Brain microvascular endothelial cell (primary cell): ENCODE data around the gene CHN2.

Experiments
- DNase-seq: peaks from one replicate; pipeline ENCODE4 v3.0.0-alpha.2; 2020
- H3K27ac ChIP-seq: fragments of 250-450 bp; sonication (Bioruptor Pico); 2 replicates; pipeline ENCODE4 v1.5.1; 2020; ENCODE audit warnings: mild to moderate bottlenecking, moderate library complexity
- H3K27me3 ChIP-seq: fragments of 250-450 bp; sonication (Bioruptor Pico); replicated peaks from 2 replicates; pipeline ENCODE4 v1.5.1; 2020; ENCODE audit warnings: mild to moderate bottlenecking
- H3K36me3 ChIP-seq: fragments of 250-450 bp; sonication (Bioruptor Pico); replicated peaks from 2 replicates; pipeline ENCODE4 v1.5.1; 2020; ENCODE audit warnings: mild to moderate bottlenecking
- H3K4me3 ChIP-seq: 2 replicates; pipeline ENCODE4 v1.5.1; 2011; ENCODE audit warnings: low read depth, mild to moderate bottlenecking, control low read depth, low read length, moderate library complexity
- in situ Hi-C: cut with HindIII; loops from 2 replicates; pipeline ENCODE4 v1.10.0; 2017; ENCODE audit warnings: low sequenced_read_pairs, low pct_ligation_motif_present
- TF ChIP-seq, protein P1 (sequence below): IDR thresholded peaks from 2 replicates; pipeline ENCODE4 v1.5.1; 2011; ENCODE audit warnings: low read depth, mild to moderate bottlenecking, moderate library complexity, low read length, control low read depth, inconsistent platforms; ENCODE audit errors: missing control alignments

The CHN2 gene

DNA sequence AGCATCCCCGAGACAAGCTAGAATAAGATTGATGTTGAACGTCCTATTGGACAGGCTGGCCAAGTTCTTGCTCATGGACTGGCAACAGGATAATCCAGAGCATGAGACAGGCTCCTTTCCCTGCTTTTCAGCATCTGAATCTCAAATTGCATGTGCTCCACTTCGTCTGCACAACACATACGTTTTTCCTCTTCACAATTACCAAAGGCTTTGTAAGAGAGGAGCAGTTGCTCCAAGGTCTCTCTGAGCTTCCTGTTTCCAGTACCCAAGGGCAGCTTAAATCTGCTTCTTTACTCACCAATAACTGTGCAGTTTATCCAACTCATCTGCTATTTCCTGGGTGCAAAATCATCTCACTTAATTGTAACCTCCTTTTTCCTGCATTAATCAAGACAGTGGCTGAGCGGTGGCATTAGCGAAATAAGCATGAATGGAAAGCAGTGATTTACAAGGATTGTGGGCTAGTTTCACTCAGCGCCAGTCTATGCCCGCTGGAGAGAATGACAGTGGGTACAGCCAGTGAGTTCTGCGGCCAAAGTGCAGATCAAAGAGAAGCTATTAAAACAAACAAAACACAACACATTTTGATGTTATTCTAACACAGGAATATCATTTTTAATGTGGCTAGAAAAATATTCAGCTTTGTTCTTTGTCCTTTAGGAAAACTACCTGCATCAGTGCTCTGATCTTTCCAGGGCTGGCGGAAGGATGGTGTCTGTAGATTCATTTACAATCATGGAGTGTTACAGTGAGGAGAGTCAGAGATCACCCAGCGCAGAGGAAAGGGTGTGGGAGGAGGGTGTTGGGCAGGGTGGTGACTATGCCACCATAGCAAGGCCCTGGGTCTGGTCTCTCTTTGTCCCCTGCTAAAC, 79.8 kb downstream of the CHN2 start:
- TF ChIP-seq, protein P1, sequence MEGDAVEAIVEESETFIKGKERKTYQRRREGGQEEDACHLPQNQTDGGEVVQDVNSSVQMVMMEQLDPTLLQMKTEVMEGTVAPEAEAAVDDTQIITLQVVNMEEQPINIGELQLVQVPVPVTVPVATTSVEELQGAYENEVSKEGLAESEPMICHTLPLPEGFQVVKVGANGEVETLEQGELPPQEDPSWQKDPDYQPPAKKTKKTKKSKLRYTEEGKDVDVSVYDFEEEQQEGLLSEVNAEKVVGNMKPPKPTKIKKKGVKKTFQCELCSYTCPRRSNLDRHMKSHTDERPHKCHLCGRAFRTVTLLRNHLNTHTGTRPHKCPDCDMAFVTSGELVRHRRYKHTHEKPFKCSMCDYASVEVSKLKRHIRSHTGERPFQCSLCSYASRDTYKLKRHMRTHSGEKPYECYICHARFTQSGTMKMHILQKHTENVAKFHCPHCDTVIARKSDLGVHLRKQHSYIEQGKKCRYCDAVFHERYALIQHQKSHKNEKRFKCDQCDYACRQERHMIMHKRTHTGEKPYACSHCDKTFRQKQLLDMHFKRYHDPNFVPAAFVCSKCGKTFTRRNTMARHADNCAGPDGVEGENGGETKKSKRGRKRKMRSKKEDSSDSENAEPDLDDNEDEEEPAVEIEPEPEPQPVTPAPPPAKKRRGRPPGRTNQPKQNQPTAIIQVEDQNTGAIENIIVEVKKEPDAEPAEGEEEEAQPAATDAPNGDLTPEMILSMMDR: no peak
- no peak for DNase-seq
- Histone ChIP-seq H3K27me3 (peaks cover 12% of the 10 kb centered on the region), H3K27ac (no peak overlapping the region), H3K36me3 (no peaks in the 10 kb centered on the region), H3K4me3 (no peak overlapping the region)
- in situ Hi-C loops: no loop called here

DNA sequence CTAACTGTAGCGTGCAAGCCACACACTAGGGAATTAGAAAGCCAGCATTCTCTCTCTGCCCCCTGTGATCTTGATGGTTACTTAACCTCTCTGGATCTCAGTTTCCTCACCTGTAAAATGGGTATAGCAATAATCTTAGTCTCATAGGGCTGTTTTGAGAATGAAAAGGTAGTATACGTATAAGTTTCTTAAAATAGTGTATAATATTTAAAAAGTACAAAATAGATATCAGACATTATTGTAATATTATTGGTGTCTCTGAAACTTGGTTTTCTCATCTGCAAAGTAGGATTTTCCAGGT, 80.4 kb downstream of the CHN2 start:
- TF ChIP-seq, protein P1: no peak
- no peaks in the 10 kb centered on the region for H3K36me3 ChIP-seq
- peaks cover 15% of the 10 kb centered on the region for H3K27me3 ChIP-seq
- no peak overlapping the region for H3K27ac ChIP-seq
- in situ Hi-C loops: no loop called here
- no peak overlapping the region for H3K4me3 ChIP-seq
- no peak for DNase-seq

DNA sequence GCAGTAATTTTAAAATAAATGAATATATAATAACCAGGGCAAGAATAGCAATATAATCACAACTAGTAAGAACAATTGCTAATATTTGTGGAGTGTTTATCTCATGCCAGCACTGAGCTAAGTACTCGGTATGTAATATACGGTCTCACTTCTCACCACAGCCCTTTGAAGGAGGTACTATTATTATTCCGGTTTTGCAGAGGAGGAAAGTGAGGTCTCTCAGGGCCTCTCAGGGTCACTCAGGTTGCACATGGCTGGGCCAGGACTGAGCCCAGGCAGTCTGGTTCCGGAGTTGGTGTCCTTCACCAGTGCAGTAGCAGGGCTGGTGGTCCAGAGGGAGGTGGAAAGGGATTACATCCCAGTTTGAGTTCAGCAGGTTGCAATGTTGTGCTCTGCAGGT, 80.9 kb downstream of the CHN2 start:
- Histone ChIP-seq H3K4me3 (no peak overlapping the region), H3K36me3 (no peaks in the 10 kb centered on the region), H3K27ac (no peak overlapping the region), H3K27me3 (peaks cover 16% of the 10 kb centered on the region)
- DNase-seq: no peak
- TF ChIP-seq, protein P1: no peak
- in situ Hi-C loops: no loop called here

DNA sequence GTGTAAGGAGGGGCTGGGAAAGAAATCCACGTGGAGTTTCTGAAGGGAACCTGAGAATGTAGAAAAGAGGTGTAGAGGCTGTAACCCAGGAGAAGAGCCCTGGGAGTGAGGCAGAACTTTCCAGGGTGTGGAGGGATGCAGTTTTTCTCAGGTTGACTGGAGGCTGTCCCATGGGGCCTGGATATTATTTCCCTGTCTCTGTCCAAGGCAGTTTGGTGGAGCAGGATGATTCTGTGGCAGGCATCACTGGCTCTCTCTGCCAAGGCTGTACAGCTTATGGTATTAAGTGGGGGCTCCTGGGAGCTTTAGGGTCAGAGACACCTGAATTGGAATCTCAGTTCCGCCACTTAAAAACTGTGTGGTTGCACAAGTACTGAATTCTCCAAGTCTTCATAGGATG, 81.6 kb downstream of the CHN2 start:
- H3K4me3 ChIP-seq: no peak overlapping the region
- H3K27ac ChIP-seq: no peak overlapping the region
- in situ Hi-C loops: no loop called here
- H3K36me3 ChIP-seq: no peaks in the 10 kb centered on the region
- TF ChIP-seq, protein P1: no peak
- H3K27me3 ChIP-seq: peaks cover 17% of the 10 kb centered on the region
- DNase-seq: no peak

DNA sequence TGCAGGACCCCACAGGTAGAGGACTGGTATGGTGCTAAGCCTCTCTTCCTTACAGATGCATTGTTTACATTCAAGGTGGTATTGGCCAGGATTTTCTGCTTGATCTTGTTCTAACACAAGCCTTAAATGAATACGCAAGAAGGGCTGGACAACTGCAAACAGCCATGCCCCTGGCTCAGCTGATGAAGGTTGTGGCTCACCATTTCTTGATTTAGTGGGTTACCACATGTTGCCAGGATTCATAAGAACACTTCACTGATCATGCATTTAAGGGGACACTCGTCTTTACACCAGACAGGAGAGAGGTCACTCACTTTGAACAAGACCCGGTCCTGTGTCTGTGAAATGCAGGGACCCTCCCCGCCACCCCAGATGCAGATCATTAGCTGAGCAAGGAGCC, 82.2 kb downstream of the CHN2 start:
- Histone ChIP-seq H3K4me3 (no peak overlapping the region), H3K36me3 (no peaks in the 10 kb centered on the region)
- in situ Hi-C loops: no loop called here

More for the DNA sequence above, 82.2 kb downstream of the CHN2 start:
- DNase-seq: no peak
- Histone ChIP-seq H3K27ac (no peak overlapping the region), H3K27me3 (peaks cover 22% of the 10 kb centered on the region)
- TF ChIP-seq, protein P1: no peak
